Measurements from ENCODE around the gene DNAAF5. TPM values are rescaled to one million over a fixed set of nuclear protein-coding genes. Genes with fewer than 3 reads are reported as not detected.

Gene DNAAF5
- total and polyA plus RNA-seq, 2 of the 13 experiments (the other 11 are each of a cell fraction or from before 2014, with no cell fraction given) = 11.9 to 21.5 TPM

- TF ChIP-seq ZNF280D (CRISPR knock-in tag; IDR thresholded peaks at IDR 0.05) = no peak
- no peak for TF ChIP-seq NFE2L2 (IDR thresholded peaks at IDR 0.05; ENCODE audit: low read length)
- TF ChIP-seq SMAD9 (CRISPR knock-in tag; IDR thresholded peaks at IDR 0.05) = no peak
- no peak for TF ChIP-seq SP140L (CRISPR knock-in tag; IDR thresholded peaks at IDR 0.05; ENCODE audit: borderline replicate concordance)
- TF ChIP-seq BORCS8-MEF2B (CRISPR knock-in tag; IDR thresholded peaks at IDR 0.05) = no peak
- TF ChIP-seq CBX5 (CRISPR knock-in tag; IDR thresholded peaks at IDR 0.05; ENCODE audit: borderline replicate concordance) = no peak
- TF ChIP-seq, protein P1, sequence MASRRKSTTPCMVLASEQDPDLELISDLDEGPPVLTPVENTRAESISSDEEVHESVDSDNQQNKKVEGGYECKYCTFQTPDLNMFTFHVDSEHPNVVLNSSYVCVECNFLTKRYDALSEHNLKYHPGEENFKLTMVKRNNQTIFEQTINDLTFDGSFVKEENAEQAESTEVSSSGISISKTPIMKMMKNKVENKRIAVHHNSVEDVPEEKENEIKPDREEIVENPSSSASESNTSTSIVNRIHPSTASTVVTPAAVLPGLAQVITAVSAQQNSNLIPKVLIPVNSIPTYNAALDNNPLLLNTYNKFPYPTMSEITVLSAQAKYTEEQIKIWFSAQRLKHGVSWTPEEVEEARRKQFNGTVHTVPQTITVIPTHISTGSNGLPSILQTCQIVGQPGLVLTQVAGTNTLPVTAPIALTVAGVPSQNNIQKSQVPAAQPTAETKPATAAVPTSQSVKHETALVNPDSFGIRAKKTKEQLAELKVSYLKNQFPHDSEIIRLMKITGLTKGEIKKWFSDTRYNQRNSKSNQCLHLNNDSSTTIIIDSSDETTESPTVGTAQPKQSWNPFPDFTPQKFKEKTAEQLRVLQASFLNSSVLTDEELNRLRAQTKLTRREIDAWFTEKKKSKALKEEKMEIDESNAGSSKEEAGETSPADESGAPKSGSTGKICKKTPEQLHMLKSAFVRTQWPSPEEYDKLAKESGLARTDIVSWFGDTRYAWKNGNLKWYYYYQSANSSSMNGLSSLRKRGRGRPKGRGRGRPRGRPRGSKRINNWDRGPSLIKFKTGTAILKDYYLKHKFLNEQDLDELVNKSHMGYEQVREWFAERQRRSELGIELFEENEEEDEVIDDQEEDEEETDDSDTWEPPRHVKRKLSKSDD (CRISPR knock-in tag; IDR thresholded peaks at IDR 0.05; ENCODE audit: low read depth) = no peak
- TF ChIP-seq, protein P2, sequence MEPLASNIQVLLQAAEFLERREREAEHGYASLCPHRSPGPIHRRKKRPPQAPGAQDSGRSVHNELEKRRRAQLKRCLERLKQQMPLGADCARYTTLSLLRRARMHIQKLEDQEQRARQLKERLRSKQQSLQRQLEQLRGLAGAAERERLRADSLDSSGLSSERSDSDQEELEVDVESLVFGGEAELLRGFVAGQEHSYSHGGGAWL (CRISPR knock-in tag; IDR thresholded peaks at IDR 0.05) = no peak
Observed at GRCh38 chr7:747186-747585, 20.7 kb downstream of the DNAAF5 start (continued).

All from HepG2 (cell line).